HG03558 (cell line): ENCODE results near the gene LIPM.

Source experiments
- ATAC-seq: cut with Tn5 transposase; IDR thresholded peaks from one replicate; pipeline ENCODE4 v1.9.1; 2021; ENCODE audit warnings: moderate number of reproducible peaks; ENCODE audit not compliant: unreplicated experiment; ENCODE audit errors: extremely low read depth

The LIPM gene, protein sequence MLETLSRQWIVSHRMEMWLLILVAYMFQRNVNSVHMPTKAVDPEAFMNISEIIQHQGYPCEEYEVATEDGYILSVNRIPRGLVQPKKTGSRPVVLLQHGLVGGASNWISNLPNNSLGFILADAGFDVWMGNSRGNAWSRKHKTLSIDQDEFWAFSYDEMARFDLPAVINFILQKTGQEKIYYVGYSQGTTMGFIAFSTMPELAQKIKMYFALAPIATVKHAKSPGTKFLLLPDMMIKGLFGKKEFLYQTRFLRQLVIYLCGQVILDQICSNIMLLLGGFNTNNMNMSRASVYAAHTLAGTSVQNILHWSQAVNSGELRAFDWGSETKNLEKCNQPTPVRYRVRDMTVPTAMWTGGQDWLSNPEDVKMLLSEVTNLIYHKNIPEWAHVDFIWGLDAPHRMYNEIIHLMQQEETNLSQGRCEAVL

GRCh38 chr10:88802523-88803285 lies at the start of gene LIPM:
Gene LIPM (plus strand): TSS chr10:88802730. CDS start chr10:88802897, 167 bp downstream.
- ATAC-seq, result no peak

DNA sequence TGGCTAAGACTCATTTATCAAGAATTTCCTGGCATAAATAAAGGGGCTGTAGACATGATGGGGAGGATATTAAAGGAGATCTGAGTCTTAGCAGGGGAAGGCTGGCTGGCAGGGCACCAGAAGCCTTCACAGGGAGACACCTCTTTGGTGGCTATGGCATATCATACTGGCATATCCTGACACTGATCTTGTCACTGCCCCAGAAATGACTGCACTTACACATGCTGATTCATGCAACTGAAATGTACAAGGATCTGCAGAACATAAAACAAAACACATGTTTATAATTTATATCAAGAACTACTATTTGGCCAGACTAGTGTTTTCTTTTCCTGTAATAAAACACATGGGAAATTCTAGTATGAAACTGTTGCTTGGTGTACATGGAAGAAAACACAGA lies 48.2 kb upstream of the LIPM start:
- no peak for ATAC-seq

DNA sequence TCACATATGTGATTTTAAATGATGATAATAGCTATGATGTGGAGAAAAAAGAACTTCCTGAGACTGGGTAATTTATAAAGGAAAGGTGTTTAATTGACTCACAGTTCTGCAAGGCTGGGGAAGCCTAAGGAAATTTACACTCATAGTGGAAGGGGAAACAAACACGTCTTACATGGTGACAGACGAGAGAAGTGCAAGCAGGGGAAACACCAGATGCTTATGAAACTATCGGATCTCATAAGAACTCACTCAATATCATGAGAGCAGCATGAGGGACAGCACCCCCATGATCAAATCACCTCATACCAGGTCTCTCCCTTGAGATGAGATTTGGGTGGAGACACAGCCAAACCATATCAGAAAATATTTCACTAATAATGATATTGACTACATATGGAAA lies 46.8 kb upstream of the LIPM start:
- peak; percentile 80 for ATAC-seq

- no peak for ATAC-seq
Measured at GRCh38 chr10:88756660-88757059, 45.9 kb upstream of the LIPM start.

DNA sequence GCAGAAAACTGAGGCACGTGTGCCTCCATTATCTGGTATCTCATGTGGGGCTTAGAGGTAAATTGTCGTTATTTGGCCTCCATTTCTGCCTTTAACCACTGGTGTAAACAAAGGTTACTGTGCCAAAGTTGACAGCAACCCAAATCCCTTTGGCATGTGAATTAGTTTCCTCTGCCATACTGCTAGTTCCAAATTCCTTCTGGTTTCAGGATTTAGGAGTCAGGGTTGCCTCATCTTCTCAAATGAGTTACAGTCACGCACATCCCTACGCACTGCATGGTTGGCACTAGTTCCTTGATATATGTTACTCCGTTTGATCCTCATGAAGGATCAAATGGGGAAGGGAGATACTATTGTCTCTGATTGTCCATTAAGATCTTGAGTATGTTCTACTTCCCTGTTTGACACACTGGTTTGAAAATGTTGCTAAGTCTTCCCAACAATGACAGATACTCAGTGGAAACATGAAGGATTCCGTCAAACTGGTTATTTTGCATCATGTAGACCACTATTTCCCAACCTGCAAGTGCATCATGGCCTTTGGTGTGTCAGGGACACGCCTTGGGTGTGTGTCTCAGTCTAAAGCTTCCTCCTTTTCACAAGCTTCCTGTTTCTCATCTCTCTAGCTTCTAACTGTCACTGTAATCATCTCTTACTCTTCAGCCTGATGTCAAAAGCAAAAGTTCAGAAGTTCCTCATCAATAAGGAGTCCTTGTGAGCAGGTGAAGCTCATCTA lies 43.0 kb upstream of the LIPM start, which contains the start of gene LIPN:
LIPN (plus strand) TSS at position 655 of the 736 bp plus-strand sequence. CDS start 1,386 bp downstream, outside the sequence.
- no peak for ATAC-seq

DNA sequence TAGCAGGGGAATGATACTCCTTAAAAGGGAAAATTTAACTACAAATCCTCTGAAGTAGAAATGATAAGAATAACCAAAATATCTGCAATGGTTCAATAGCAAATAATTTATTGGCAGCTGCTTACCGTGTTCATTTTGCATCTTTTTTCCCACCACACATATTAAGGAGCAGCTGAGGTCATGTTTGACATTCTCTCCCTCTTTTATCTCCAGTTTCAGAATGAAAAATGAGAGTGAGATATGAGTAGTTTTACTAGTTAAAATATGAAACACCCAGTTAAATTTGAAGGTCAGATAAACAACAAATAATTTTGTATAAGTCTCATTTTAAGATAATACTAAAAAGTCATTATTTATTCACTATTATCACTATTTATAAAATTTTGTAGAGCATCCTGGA lies 39.6 kb upstream of the LIPM start:
- ATAC-seq, result no peak

- ATAC-seq, result no peak
Measured at GRCh38 chr10:88763441-88763840, 39.1 kb upstream of the LIPM start.

GRCh38 chr10:88764110-88764509 lies 38.4 kb upstream of the LIPM start:
- ATAC-seq, result no peak

DNA sequence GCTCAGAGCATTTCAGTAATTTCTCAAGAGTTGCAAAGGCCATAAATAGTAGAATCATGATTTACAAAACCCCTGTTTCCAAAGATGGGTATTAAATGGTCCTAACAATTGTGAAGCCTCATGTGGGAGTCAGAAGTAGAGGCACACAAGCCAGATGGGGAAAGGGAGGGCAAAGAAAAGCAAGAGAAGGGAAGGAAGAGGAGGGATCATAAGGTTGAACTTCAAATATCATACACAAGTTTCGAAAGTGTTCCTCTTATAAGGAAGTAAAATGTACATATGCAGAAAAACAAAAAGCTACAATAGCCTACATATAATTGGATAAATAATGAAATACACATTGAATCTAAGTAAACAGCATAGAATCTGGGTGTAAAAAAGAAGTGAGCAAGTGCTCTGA lies 36.7 kb upstream of the LIPM start:
- ATAC-seq, result no peak

GRCh38 chr10:88769384-88769783 lies 33.1 kb upstream of the LIPM start:
- no peak for ATAC-seq

DNA sequence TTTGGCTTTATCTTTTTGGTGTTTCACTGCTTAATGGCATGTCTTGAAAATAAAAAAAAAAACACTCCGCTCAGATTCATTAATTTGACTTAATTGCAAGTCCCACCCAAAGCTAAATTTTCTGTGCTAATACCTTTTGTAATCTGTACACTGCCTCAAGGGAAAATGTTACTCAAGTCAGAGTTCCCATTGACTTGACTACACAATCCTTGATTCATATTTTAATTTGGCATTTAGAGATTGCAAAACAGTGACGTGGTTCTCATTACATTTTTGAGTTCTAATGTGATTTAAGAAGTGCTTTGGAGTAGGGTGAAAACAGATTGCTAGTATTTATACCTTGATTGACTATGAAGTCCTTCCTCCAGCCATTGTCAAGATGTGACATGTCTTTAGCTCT lies 21.3 kb upstream of the LIPM start:
- no peak for ATAC-seq

GRCh38 chr10:88782222-88782621 lies 20.3 kb upstream of the LIPM start:
- no peak for ATAC-seq

DNA sequence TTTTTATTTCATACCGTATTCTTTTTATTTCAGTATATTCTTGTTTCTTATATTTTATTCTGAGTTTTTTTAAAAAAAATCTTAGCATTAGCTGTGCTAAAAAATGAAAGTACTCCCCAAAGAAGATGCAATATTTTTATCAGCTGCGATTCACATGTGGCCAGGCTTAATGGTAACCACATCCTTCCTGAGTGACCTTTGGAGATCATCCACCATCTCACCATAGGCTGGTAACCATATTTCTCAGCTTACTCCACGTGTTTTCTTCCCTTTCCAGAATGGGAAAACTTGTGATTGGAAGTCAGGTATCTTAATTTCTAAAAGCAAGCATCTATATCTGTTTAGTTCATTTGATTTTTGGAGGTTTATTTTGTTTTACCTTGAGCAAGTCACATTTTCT lies 18.8 kb upstream of the LIPM start:
- ATAC-seq, result no peak

GRCh38 chr10:88786032-88786770 lies 16.3 kb upstream of the LIPM start:
- ATAC-seq, result no peak

- ATAC-seq, result no peak
Measured at GRCh38 chr10:88787463-88787862, 15.1 kb upstream of the LIPM start.

DNA sequence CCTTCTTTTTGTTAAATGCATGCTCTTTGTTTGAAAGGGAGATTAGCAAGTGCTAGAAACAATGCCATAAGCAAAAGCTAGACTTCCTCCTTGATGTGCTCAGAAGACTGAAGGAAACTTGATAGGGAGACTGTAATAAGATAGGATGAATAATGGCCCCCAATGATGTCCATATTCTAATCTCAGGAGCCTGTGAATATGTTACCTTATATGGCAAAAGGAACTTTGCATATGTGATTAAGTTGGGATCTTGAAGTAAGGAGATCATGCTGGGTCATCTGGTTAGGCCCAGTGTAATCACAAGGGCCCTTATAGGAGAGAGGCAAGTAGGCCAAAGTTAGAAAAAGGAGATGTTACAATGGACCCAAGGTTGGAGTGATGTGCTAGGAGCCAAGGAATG lies 13.6 kb upstream of the LIPM start:
- no peak for ATAC-seq

GRCh38 chr10:88791924-88792323 lies 10.6 kb upstream of the LIPM start:
- no peak for ATAC-seq

- ATAC-seq, result no peak
Measured at GRCh38 chr10:88792661-88793060, 9.9 kb upstream of the LIPM start.

GRCh38 chr10:88793712-88794299 lies 8.7 kb upstream of the LIPM start:
- peak; percentile 42 for ATAC-seq

DNA sequence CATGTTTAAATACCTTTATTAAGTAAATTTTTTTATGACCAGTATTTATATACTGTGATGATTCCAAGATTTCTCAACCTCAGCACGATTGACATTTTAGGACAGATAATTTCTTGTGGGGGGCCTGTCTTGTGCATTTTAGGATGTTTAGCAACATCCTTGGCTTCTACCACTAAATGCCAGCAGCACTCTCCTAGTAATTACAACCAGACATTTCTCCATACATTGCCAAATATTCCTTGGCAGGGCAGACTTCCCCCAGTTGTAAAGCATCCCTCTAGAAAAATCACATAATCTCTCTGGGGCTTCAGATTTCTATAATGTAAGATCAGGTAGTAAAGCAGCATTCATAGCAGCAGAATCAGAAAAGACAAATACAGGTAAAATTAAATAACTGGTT lies 7.8 kb upstream of the LIPM start:
- no peak for ATAC-seq
